Measurements from ENCODE around the gene FBXO31. TPM values are rescaled to one million over a fixed set of nuclear protein-coding genes. Genes with fewer than 3 reads are reported as not detected.

Gene FBXO31
- total and polyA plus RNA-seq, 2 of the 13 experiments (the other 11 are each of a cell fraction or from before 2014, with no cell fraction given): 92.4 to 101 TPM

DNA sequence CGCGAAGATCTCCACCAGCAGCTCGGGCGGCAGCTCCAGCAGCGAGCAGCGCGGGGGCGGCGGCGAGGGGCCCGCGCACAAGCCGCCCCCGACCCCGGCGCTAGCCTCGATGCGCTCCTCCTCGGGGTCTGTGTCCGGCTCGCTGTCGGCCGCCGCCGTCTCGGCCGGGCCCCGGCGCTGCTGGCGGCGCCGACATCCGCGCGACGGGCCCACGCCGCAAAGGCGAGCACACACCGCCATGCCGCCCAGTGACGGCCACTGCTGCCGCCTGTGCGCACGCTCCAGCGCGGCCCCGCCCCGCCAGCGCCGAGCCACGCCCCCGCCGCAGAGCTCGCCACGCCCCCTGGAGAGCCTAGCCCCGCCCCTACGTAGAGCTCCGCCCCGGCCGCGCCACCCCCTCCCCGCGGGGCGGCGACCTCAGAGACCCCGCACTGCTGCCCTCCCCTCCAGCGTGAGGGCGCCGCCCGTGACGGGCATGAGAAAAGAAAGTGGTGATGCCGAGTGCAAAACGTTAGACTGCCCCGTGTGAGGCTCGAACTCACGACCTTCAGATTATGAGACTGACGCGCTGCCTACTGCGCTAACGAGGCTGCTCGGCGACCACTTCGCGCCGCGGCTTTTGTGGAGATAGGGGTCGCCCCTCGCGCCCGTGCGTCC lies at the start of gene FBXO31 (continued):
- peak; percentile 97 for TF ChIP-seq PRMT3 (CRISPR knock-in tag; IDR thresholded peaks at IDR 0.05; ENCODE audit: borderline replicate concordance, low read depth)
- peak; percentile 97 for TF ChIP-seq GTF3A (CRISPR knock-in tag; conservative IDR thresholded peaks at IDR 0.05)
- TF ChIP-seq TAF1 (CRISPR knock-in tag; IDR thresholded peaks at IDR 0.05): no peak; the same call in none of the 2 replicates
- TF ChIP-seq, protein P1, sequence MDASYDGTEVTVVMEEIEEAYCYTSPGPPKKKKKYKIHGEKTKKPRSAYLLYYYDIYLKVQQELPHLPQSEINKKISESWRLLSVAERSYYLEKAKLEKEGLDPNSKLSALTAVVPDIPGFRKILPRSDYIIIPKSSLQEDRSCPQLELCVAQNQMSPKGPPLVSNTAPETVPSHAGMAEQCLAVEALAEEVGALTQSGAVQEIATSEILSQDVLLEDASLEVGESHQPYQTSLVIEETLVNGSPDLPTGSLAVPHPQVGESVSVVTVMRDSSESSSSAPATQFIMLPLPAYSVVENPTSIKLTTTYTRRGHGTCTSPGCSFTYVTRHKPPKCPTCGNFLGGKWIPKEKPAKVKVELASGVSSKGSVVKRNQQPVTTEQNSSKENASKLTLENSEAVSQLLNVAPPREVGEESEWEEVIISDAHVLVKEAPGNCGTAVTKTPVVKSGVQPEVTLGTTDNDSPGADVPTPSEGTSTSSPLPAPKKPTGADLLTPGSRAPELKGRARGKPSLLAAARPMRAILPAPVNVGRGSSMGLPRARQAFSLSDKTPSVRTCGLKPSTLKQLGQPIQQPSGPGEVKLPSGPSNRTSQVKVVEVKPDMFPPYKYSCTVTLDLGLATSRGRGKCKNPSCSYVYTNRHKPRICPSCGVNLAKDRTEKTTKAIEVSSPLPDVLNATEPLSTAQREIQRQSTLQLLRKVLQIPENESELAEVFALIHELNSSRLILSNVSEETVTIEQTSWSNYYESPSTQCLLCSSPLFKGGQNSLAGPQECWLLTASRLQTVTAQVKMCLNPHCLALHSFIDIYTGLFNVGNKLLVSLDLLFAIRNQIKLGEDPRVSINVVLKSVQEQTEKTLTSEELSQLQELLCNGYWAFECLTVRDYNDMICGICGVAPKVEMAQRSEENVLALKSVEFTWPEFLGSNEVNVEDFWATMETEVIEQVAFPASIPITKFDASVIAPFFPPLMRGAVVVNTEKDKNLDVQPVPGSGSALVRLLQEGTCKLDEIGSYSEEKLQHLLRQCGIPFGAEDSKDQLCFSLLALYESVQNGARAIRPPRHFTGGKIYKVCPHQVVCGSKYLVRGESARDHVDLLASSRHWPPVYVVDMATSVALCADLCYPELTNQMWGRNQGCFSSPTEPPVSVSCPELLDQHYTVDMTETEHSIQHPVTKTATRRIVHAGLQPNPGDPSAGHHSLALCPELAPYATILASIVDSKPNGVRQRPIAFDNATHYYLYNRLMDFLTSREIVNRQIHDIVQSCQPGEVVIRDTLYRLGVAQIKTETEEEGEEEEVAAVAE (CRISPR knock-in tag; IDR thresholded peaks at IDR 0.05; ENCODE audit: borderline replicate concordance): peak; percentile 92
- TF ChIP-seq JARID2 (CRISPR knock-in tag; IDR thresholded peaks at IDR 0.05; ENCODE audit: insufficient replicate concordance): no peak
- TF ChIP-seq ZFP36 (IDR thresholded peaks at IDR 0.05; ENCODE audit: borderline replicate concordance, low read depth, low read length, partially characterized antibody): peak; percentile 55
- TF ChIP-seq ZNF749 (CRISPR knock-in tag; IDR thresholded peaks at IDR 0.05; ENCODE audit: borderline replicate concordance): peak; percentile 19; the same call in 1 of the 2 replicates
- TF ChIP-seq, protein P2, sequence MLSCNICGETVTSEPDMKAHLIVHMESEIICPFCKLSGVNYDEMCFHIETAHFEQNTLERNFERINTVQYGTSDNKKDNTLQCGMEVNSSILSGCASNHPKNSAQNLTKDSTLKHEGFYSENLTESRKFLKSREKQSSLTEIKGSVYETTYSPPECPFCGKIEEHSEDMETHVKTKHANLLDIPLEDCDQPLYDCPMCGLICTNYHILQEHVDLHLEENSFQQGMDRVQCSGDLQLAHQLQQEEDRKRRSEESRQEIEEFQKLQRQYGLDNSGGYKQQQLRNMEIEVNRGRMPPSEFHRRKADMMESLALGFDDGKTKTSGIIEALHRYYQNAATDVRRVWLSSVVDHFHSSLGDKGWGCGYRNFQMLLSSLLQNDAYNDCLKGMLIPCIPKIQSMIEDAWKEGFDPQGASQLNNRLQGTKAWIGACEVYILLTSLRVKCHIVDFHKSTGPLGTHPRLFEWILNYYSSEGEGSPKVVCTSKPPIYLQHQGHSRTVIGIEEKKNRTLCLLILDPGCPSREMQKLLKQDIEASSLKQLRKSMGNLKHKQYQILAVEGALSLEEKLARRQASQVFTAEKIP (CRISPR knock-in tag; IDR thresholded peaks at IDR 0.05; ENCODE audit: borderline replicate concordance): no peak
- no peak; the same call in 1 of the 2 replicates for TF ChIP-seq REL (CRISPR knock-in tag; conservative IDR thresholded peaks at IDR 0.05)
- TF ChIP-seq SP140L (CRISPR knock-in tag; IDR thresholded peaks at IDR 0.05; ENCODE audit: borderline replicate concordance): peak; percentile 91; the same call in 1 of the 2 replicates
- 0 out of 2 replicates have a peak, but pooled peaks have one; percentile 66 for TF ChIP-seq NR2F2 (IDR thresholded peaks at IDR 0.05; ENCODE audit: borderline replicate concordance, low read depth)
- peak; percentile 35; the same call in 1 of the 2 replicates for TF ChIP-seq KDM6A (CRISPR knock-in tag; IDR thresholded peaks at IDR 0.05; ENCODE audit: low read depth)
- TF ChIP-seq, protein P3, sequence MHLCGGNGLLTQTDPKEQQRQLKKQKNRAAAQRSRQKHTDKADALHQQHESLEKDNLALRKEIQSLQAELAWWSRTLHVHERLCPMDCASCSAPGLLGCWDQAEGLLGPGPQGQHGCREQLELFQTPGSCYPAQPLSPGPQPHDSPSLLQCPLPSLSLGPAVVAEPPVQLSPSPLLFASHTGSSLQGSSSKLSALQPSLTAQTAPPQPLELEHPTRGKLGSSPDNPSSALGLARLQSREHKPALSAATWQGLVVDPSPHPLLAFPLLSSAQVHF (CRISPR knock-in tag; IDR thresholded peaks at IDR 0.05): no peak
- TF ChIP-seq PHF5A (CRISPR knock-in tag; IDR thresholded peaks at IDR 0.05; ENCODE audit: low read depth, unreplicated experiment): peak; percentile 88
- TF ChIP-seq, protein P4, sequence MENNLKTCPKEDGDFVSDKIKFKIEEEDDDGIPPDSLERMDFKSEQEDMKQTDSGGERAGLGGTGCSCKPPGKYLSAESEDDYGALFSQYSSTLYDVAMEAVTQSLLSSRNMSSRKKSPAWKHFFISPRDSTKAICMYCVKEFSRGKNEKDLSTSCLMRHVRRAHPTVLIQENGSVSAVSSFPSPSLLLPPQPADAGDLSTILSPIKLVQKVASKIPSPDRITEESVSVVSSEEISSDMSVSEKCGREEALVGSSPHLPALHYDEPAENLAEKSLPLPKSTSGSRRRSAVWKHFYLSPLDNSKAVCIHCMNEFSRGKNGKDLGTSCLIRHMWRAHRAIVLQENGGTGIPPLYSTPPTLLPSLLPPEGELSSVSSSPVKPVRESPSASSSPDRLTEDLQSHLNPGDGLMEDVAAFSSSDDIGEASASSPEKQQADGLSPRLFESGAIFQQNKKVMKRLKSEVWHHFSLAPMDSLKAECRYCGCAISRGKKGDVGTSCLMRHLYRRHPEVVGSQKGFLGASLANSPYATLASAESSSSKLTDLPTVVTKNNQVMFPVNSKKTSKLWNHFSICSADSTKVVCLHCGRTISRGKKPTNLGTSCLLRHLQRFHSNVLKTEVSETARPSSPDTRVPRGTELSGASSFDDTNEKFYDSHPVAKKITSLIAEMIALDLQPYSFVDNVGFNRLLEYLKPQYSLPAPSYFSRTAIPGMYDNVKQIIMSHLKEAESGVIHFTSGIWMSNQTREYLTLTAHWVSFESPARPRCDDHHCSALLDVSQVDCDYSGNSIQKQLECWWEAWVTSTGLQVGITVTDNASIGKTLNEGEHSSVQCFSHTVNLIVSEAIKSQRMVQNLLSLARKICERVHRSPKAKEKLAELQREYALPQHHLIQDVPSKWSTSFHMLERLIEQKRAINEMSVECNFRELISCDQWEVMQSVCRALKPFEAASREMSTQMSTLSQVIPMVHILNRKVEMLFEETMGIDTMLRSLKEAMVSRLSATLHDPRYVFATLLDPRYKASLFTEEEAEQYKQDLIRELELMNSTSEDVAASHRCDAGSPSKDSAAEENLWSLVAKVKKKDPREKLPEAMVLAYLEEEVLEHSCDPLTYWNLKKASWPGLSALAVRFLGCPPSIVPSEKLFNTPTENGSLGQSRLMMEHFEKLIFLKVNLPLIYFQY (CRISPR knock-in tag; IDR thresholded peaks at IDR 0.05; ENCODE audit: borderline replicate concordance): peak; percentile 77

Measured in HepG2 (cell line).